Measurements from ENCODE around the gene ZNF274. TPM values are rescaled to one million over a fixed set of nuclear protein-coding genes. Genes with fewer than 3 reads are reported as not detected.

The ZNF274 gene
- total RNA-seq, 2 donors from 2014 or later, result 23.2 to 24.9 TPM

DNA sequence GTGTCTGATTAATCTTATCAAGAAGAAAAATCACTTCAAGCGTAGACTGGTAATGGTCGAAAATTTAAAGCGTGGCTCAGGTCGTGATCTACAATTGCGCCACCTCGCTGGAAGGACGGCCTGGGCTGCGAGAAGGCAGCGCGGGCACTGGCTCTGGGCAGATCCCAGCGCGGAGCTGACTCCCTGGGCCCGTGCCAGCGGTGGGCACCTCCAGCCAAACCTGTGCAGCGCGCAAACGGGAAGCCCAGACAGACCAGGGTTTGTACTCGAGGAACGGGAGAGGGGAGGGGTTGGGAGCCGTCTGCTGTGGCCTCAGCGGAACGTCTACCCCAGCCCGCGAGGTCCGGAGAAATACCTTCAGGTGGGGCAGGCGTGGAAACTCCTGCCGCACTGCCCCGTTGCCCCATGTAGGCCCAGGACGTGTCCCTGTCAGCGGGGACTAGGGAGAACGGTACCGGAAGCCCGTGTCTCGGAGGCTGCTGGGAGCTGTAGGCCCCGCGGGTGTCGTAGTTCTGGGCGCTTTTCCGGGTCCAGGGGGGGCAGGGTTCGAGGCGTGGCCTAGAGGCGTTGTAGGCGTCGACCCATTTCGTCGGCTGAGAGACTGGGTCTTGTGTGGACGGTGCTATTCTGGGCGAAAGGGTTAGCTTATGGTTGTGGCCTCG is 21.1 kb downstream of the ZNF274 start:
- 88 to 91% methylated on average over 43 to 49 of the region's 49 CpGs for WGBS, 2 experiments (ENCODE audit: insufficient coverage in 1 of 2, insufficient read length in 1 of 2)
- Mint-ChIP-seq H3K27me3 (ENCODE audit: insufficient read depth) (no peaks in the 10 kb centered on the region), H3K27ac (no peak overlapping the region), H3K4me1 (no peaks in the 10 kb centered on the region), H3K9me3 (peaks cover 97% of the 10 kb centered on the region), H3K36me3 (ENCODE audit: low read depth) (peaks cover 95% of the 10 kb centered on the region), H3K4me3 (peak overlapping the region; percentile 16)
- H3K36me3 ChIP-seq (ENCODE audit: control insufficient read depth, insufficient read depth, low read length), result peaks cover 95% of the 10 kb centered on the region
- TF ChIP-seq, protein P1, sequence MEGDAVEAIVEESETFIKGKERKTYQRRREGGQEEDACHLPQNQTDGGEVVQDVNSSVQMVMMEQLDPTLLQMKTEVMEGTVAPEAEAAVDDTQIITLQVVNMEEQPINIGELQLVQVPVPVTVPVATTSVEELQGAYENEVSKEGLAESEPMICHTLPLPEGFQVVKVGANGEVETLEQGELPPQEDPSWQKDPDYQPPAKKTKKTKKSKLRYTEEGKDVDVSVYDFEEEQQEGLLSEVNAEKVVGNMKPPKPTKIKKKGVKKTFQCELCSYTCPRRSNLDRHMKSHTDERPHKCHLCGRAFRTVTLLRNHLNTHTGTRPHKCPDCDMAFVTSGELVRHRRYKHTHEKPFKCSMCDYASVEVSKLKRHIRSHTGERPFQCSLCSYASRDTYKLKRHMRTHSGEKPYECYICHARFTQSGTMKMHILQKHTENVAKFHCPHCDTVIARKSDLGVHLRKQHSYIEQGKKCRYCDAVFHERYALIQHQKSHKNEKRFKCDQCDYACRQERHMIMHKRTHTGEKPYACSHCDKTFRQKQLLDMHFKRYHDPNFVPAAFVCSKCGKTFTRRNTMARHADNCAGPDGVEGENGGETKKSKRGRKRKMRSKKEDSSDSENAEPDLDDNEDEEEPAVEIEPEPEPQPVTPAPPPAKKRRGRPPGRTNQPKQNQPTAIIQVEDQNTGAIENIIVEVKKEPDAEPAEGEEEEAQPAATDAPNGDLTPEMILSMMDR (conservative IDR thresholded peaks at IDR 0.05), result no peak
- H3K4me1 ChIP-seq (ENCODE audit: control insufficient read depth, insufficient read depth, low read length), result no peaks in the 10 kb centered on the region
- peaks cover 100% of the 10 kb centered on the region for H3K9me3 ChIP-seq (ENCODE audit: control insufficient read depth, low read length)
- H3K9ac ChIP-seq (ENCODE audit: extremely low read depth, low read length, poor library complexity, severe bottlenecking), result no peak overlapping the region
- H3K27me3 ChIP-seq (ENCODE audit: control insufficient read depth, insufficient read depth, low read length, poor library complexity, severe bottlenecking), result no peaks in the 10 kb centered on the region
- H3K4me3 ChIP-seq (ENCODE audit: low read length), result peak overlapping the region; percentile 9
- no peak for DNase-seq
- H3K27ac ChIP-seq (ENCODE audit: low read depth, low read length), result no peak overlapping the region

GRCh38 chr19:58204566-58204965 is 21.7 kb downstream of the ZNF274 start:
- Histone ChIP-seq H3K36me3 (ENCODE audit: control insufficient read depth, insufficient read depth, low read length) (peaks cover 95% of the 10 kb centered on the region), H3K27ac (ENCODE audit: low read depth, low read length) (no peak overlapping the region), H3K4me1 (ENCODE audit: control insufficient read depth, insufficient read depth, low read length) (no peaks in the 10 kb centered on the region), H3K9me3 (ENCODE audit: control insufficient read depth, low read length) (peaks cover 100% of the 10 kb centered on the region), H3K4me3 (ENCODE audit: low read length) (peak overlapping the region; percentile 60), H3K27me3 (ENCODE audit: control insufficient read depth, insufficient read depth, low read length, poor library complexity, severe bottlenecking) (no peaks in the 10 kb centered on the region), H3K9ac (ENCODE audit: extremely low read depth, low read length, poor library complexity, severe bottlenecking) (no peak overlapping the region)
- Mint-ChIP-seq H3K36me3 (ENCODE audit: low read depth) (peaks cover 95% of the 10 kb centered on the region), H3K27ac (no peak overlapping the region), H3K27me3 (ENCODE audit: insufficient read depth) (no peaks in the 10 kb centered on the region), H3K9me3 (peaks cover 96% of the 10 kb centered on the region), H3K4me3 (peak overlapping the region; percentile 16), H3K4me1 (no peaks in the 10 kb centered on the region)
- WGBS, 2 experiments (ENCODE audit: insufficient coverage in 1 of 2, insufficient read length in 1 of 2), result 88 to 93% methylated on average over 13 to 15 of the region's 15 CpGs
- TF ChIP-seq, protein P1 (conservative IDR thresholded peaks at IDR 0.05), result no peak
- no peak for DNase-seq

GRCh38 chr19:58209577-58209976 is 26.7 kb downstream of the ZNF274 start:
- WGBS, 2 experiments (ENCODE audit: insufficient coverage in 1 of 2, insufficient read length in 1 of 2), result 95 to 100% methylated on average over 2 to 8 of the region's 8 CpGs
- H3K27ac ChIP-seq (ENCODE audit: low read depth, low read length), result no peak overlapping the region
- Mint-ChIP-seq H3K27ac (no peak overlapping the region), H3K4me3 (no peak overlapping the region), H3K9me3 (peaks cover 92% of the 10 kb centered on the region), H3K4me1 (no peaks in the 10 kb centered on the region), H3K36me3 (ENCODE audit: low read depth) (peaks cover 96% of the 10 kb centered on the region), H3K27me3 (ENCODE audit: insufficient read depth) (no peaks in the 10 kb centered on the region)
- no peak overlapping the region for H3K4me3 ChIP-seq (ENCODE audit: low read length)
- peaks cover 94% of the 10 kb centered on the region for H3K36me3 ChIP-seq (ENCODE audit: control insufficient read depth, insufficient read depth, low read length)
- no peak for DNase-seq
- peaks cover 98% of the 10 kb centered on the region for H3K9me3 ChIP-seq (ENCODE audit: control insufficient read depth, low read length)
- no peaks in the 10 kb centered on the region for H3K4me1 ChIP-seq (ENCODE audit: control insufficient read depth, insufficient read depth, low read length)
- TF ChIP-seq, protein P1 (conservative IDR thresholded peaks at IDR 0.05), result no peak
- H3K27me3 ChIP-seq (ENCODE audit: control insufficient read depth, insufficient read depth, low read length, poor library complexity, severe bottlenecking), result no peaks in the 10 kb centered on the region
- H3K9ac ChIP-seq (ENCODE audit: extremely low read depth, low read length, poor library complexity, severe bottlenecking), result no peak overlapping the region
